DND-41 (cell line): ENCODE data around the gene RIT1.

Source experiments
- ATAC-seq: fragments of 200-7000 bp; cut with Tn5 transposase; 3 replicates; pipeline ENCODE4 v1.9.1; 2021; ENCODE audit warnings: low read depth; ENCODE audit not compliant: insufficient read depth
- DNase-seq: peaks from one replicate; pipeline ENCODE4 v3.0.0-alpha.2; 2020
- H2AFZ ChIP-seq: 2 replicates; pipeline ENCODE4 v1.6.0; 2012; ENCODE audit warnings: low read depth, low read length
- H3K27ac ChIP-seq: 2 replicates; pipeline ENCODE4 v1.5.1; 2012; ENCODE audit warnings: low read length, inconsistent platforms
- H3K27me3 ChIP-seq: fragments of 200-600 bp; sonication (generic); 2 replicates; pipeline ENCODE4 v1.6.0; 2012; ENCODE audit warnings: low read length, mild to moderate bottlenecking, inconsistent platforms; ENCODE audit not compliant: insufficient read depth, poor library complexity
- H3K36me3 ChIP-seq: 2 replicates; pipeline ENCODE4 v1.5.1; 2012; ENCODE audit warnings: low read length, inconsistent platforms; ENCODE audit not compliant: insufficient read depth
- H3K4me1 ChIP-seq: 2 replicates; pipeline ENCODE4 v1.5.1; 2012; ENCODE audit warnings: mild to moderate bottlenecking, low read length; ENCODE audit not compliant: insufficient read depth
- H3K4me2 ChIP-seq: 2 replicates; pipeline ENCODE4 v1.6.0; 2012; ENCODE audit warnings: mild to moderate bottlenecking, moderate library complexity, low read length, inconsistent platforms; ENCODE audit not compliant: insufficient read depth
- H3K4me3 ChIP-seq, 2 experiments: fragments of 200-600 bp in 1 of 2; shearing (Covaris generic) in 1 of 2; 2 replicates each; pipeline ENCODE4 v1.5.1; 2012 to 2016; ENCODE audit warnings: inconsistent platforms in 2 of 2, low read length in 2 of 2, mild to moderate bottlenecking in 2 of 2, low read depth in 1 of 2, moderate library complexity in 1 of 2
- H3K79me2 ChIP-seq: 2 replicates; pipeline ENCODE4 v1.6.0; 2012; ENCODE audit warnings: low read length, inconsistent platforms; ENCODE audit not compliant: insufficient read depth
- H3K9ac ChIP-seq: 2 replicates; pipeline ENCODE4 v1.6.0; 2012; ENCODE audit warnings: low read depth, mild to moderate bottlenecking, inconsistent platforms, low read length, moderate library complexity
- H3K9me3 ChIP-seq: 2 replicates; pipeline ENCODE4 v1.5.1; 2012; ENCODE audit warnings: low read length, moderate library complexity, mild to moderate bottlenecking, inconsistent platforms; ENCODE audit not compliant: insufficient read depth, severe bottlenecking
- H4K20me1 ChIP-seq: 2 replicates; pipeline ENCODE4 v1.6.0; 2012; ENCODE audit warnings: low read length; ENCODE audit not compliant: insufficient read depth
- EZH2 ChIP-seq: IDR thresholded peaks from 3 replicates; pipeline ENCODE4 v1.6.1; 2012; ENCODE audit warnings: borderline replicate concordance, low read depth, mild to moderate bottlenecking, moderate library complexity, low read length, inconsistent platforms; ENCODE audit not compliant: severe bottlenecking
- TF ChIP-seq, protein P1 (sequence below): IDR thresholded peaks from 2 replicates; pipeline ENCODE4 v1.5.1; 2012; ENCODE audit warnings: borderline replicate concordance, low read length, moderate library complexity, mild to moderate bottlenecking; ENCODE audit not compliant: poor library complexity, severe bottlenecking; ENCODE audit errors: extremely low read depth

RIT1 gene

DNA sequence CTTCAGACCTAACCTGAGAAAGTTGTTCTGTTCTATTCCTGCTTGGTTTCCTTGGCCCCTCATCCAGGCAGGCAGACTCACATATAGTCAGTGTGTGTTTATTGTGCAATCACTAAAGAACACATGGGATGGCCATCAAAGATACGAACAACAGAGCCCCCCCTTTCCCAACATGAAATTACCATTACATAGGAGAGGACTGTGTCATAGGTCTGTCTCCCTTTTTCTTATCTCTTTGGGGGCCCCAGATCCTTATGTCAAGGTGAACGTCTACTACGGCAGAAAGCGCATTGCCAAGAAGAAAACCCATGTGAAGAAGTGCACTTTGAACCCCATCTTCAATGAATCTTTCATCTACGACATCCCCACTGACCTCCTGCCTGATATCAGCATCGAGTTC lies 30.2 kb downstream of the RIT1 start:
- Histone ChIP-seq H3K9me3 (no peaks in the 10 kb centered on the region), H3K27ac (no peak overlapping the region), H3K4me3 (no peak overlapping the region), H3K36me3 (no peaks in the 10 kb centered on the region), H4K20me1 (no peaks in the 10 kb centered on the region), H2AFZ (no peak overlapping the region), H3K79me2 (no peaks in the 10 kb centered on the region), H3K4me2 (no peak overlapping the region), H3K27me3 (peaks cover 3% of the 10 kb centered on the region), H3K4me1 (no peaks in the 10 kb centered on the region), H3K9ac (no peak overlapping the region)
- TF ChIP-seq, protein P1, sequence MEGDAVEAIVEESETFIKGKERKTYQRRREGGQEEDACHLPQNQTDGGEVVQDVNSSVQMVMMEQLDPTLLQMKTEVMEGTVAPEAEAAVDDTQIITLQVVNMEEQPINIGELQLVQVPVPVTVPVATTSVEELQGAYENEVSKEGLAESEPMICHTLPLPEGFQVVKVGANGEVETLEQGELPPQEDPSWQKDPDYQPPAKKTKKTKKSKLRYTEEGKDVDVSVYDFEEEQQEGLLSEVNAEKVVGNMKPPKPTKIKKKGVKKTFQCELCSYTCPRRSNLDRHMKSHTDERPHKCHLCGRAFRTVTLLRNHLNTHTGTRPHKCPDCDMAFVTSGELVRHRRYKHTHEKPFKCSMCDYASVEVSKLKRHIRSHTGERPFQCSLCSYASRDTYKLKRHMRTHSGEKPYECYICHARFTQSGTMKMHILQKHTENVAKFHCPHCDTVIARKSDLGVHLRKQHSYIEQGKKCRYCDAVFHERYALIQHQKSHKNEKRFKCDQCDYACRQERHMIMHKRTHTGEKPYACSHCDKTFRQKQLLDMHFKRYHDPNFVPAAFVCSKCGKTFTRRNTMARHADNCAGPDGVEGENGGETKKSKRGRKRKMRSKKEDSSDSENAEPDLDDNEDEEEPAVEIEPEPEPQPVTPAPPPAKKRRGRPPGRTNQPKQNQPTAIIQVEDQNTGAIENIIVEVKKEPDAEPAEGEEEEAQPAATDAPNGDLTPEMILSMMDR, result no peak
- TF ChIP-seq EZH2, result no peak
- no peak for ATAC-seq
- DNase-seq, result no peak

DNA sequence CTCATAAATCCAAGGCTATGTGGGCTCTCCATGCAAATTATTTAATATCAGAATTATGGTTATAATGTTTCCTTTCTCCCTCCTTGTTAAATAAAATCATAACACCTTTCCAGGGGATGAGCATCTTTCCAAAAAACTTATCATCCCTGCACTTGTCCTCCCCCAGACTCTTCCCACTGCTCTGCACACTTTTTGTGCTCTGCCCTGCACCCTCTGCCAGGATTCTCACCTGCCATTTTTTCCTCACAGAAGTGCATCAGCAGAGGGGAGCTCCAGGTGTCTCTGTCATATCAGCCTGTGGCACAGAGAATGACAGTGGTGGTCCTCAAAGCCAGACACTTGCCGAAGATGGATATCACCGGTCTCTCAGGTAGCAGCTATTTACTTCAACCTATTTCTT lies 30.9 kb downstream of the RIT1 start:
- H3K4me1 ChIP-seq, result no peaks in the 10 kb centered on the region
- H3K4me3 ChIP-seq, result no peak overlapping the region
- H3K27ac ChIP-seq, result no peak overlapping the region
- H3K4me2 ChIP-seq, result no peak overlapping the region
- no peaks in the 10 kb centered on the region for H4K20me1 ChIP-seq
- DNase-seq (no peak), ATAC-seq (no peak)
- no peak for TF ChIP-seq EZH2
- TF ChIP-seq, protein P1, result no peak
- H3K36me3 ChIP-seq, result no peaks in the 10 kb centered on the region
- no peak overlapping the region for H3K9ac ChIP-seq
- no peak overlapping the region for H2AFZ ChIP-seq
- peaks cover 3% of the 10 kb centered on the region for H3K27me3 ChIP-seq
- no peaks in the 10 kb centered on the region for H3K9me3 ChIP-seq
- no peaks in the 10 kb centered on the region for H3K79me2 ChIP-seq

DNA sequence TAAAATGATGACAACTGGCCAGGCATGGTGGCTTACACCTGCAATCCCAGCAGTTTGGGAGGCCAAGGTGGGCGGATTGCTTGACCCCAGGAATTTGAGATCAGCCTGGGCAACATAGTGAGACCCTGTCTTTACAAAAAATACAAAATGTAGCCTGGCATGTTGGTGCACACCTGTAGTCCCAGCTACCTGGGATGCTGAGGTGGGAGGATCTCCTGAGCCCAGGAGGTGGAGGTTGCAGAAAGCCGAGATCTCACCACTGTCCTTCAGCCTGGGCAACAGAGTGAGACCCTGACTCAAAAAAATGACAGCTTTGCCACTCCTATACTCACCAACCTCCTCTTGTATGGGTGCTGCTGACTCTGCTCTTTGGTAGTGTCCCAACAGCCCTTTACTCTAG lies 33.2 kb downstream of the RIT1 start:
- Histone ChIP-seq H3K27me3 (no peaks in the 10 kb centered on the region), H3K27ac (no peak overlapping the region), H3K4me1 (no peaks in the 10 kb centered on the region), H3K9ac (no peak overlapping the region), H3K4me3 (no peak overlapping the region), H3K9me3 (no peaks in the 10 kb centered on the region), H3K79me2 (no peaks in the 10 kb centered on the region), H4K20me1 (no peaks in the 10 kb centered on the region), H2AFZ (no peak overlapping the region), H3K4me2 (no peak overlapping the region), H3K36me3 (no peaks in the 10 kb centered on the region)
- ATAC-seq, result no peak
- no peak for DNase-seq
- TF ChIP-seq EZH2, result no peak
- TF ChIP-seq, protein P1, result no peak

DNA sequence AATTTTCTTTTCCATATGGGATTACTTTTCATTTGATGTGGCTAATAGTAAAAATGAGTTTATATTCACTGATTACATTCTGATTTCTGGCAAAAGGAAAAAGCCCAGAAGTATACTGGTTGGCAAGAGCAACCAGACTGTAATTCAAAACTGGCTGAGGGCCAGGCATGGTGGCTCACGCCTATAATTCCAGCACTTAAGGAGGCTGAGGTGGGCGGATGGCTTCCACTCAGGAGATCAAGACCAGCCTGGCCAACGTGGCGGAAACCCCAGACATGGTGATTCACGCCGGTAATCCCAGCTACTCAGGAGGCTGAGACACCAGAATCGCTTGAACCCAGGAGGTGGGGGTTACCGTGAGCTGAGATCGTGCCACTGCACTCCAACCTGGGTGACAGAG lies 37.3 kb downstream of the RIT1 start:
- H2AFZ ChIP-seq, result no peak overlapping the region
- TF ChIP-seq EZH2, result no peak
- TF ChIP-seq, protein P1, result no peak
- no peak overlapping the region for H3K9ac ChIP-seq
- no peak overlapping the region for H3K4me2 ChIP-seq
- H3K79me2 ChIP-seq, result no peaks in the 10 kb centered on the region
- H4K20me1 ChIP-seq, result no peaks in the 10 kb centered on the region
- ATAC-seq, result no peak
- H3K36me3 ChIP-seq, result no peaks in the 10 kb centered on the region
- no peak for DNase-seq
- no peaks in the 10 kb centered on the region for H3K9me3 ChIP-seq
- H3K4me3 ChIP-seq, result no peak overlapping the region
- no peaks in the 10 kb centered on the region for H3K4me1 ChIP-seq
- H3K27me3 ChIP-seq, result no peaks in the 10 kb centered on the region
- no peak overlapping the region for H3K27ac ChIP-seq
